HepG2 (cell line): Measurements from ENCODE around the gene MREG.

Experiments used
- CHD4 ChIP-seq: fragments of 200-600 bp; sonication (generic); IDR thresholded peaks from 2 replicates; pipeline ENCODE4 v1.7.0; 2017; ENCODE audit warnings: mild to moderate bottlenecking, low read length, borderline replicate concordance
- EP300 ChIP-seq, 3 experiments: sonication (generic) in 1 of 3; formaldehyde crosslinking in 1 of 3; IDR thresholded peaks; 2 replicates each; pipeline versions ENCODE4 v1.5.1 to v1.6.1; 2011 to 2020; ENCODE audit warnings: low read depth in 2 of 3, low read length in 2 of 3, borderline replicate concordance in 1 of 3, improper control_type of control experiment in 1 of 3, mild to moderate bottlenecking in 1 of 3, missing genetic modification reagents in 1 of 3, moderate library complexity in 1 of 3
- FOSL1 ChIP-seq: sonication (generic); formaldehyde crosslinking; IDR thresholded peaks from 2 replicates; pipeline ENCODE4 v1.9.0; 2021; ENCODE audit warnings: missing genetic modification reagents, borderline replicate concordance
- MTA1 ChIP-seq: sonication (generic); formaldehyde crosslinking; IDR thresholded peaks from 2 replicates; pipeline ENCODE4 v1.4.0; 2020; ENCODE audit warnings: missing genetic modification reagents, mild to moderate bottlenecking, borderline replicate concordance
- TOPORS ChIP-seq: sonication (generic); formaldehyde crosslinking; IDR thresholded peaks from 2 replicates; pipeline ENCODE4 v1.8.0; 2023; ENCODE audit warnings: mild to moderate bottlenecking, missing genetic modification reagents
- ZNF10 ChIP-seq: sonication (generic); formaldehyde crosslinking; IDR thresholded peaks from 2 replicates; pipeline ENCODE4 v1.4.0; 2020; ENCODE audit warnings: mild to moderate bottlenecking, low read depth, missing genetic modification reagents, borderline replicate concordance
- ZNF605 ChIP-seq: sonication (generic); formaldehyde crosslinking; IDR thresholded peaks from 2 replicates; pipeline ENCODE4 v1.8.0; 2022; ENCODE audit warnings: mild to moderate bottlenecking, missing genetic modification reagents
- ZNF777 ChIP-seq: sonication (generic); formaldehyde crosslinking; IDR thresholded peaks from 2 replicates; pipeline ENCODE4 v1.4.0; 2020; ENCODE audit warnings: missing genetic modification reagents
- TF ChIP-seq, protein P1 (sequence below): sonication (generic); formaldehyde crosslinking; IDR thresholded peaks from 2 replicates; pipeline ENCODE4 v1.8.1; 2022; ENCODE audit warnings: mild to moderate bottlenecking, missing genetic modification reagents
- TF ChIP-seq, protein P2 (sequence below): IDR thresholded peaks from 2 replicates; pipeline ENCODE4 v1.6.1; 2016

- TF ChIP-seq TOPORS (CRISPR knock-in tag) (no peak), FOSL1 (CRISPR knock-in tag) (no peak), ZNF10 (no peak), CHD4 (no peak), ZNF605 (CRISPR knock-in tag) (no peak), ZNF777 (CRISPR knock-in tag) (no peak), MTA1 (CRISPR knock-in tag) (no peak), EP300 (IDR thresholded peaks at IDR 0.05; ENCODE audit: low read depth in 2 of 2, low read length in 2 of 2) (no peak), EP300 (CRISPR knock-in tag; IDR thresholded peaks at IDR 0.05; ENCODE audit: borderline replicate concordance) (no peak)
- TF ChIP-seq, protein P1, sequence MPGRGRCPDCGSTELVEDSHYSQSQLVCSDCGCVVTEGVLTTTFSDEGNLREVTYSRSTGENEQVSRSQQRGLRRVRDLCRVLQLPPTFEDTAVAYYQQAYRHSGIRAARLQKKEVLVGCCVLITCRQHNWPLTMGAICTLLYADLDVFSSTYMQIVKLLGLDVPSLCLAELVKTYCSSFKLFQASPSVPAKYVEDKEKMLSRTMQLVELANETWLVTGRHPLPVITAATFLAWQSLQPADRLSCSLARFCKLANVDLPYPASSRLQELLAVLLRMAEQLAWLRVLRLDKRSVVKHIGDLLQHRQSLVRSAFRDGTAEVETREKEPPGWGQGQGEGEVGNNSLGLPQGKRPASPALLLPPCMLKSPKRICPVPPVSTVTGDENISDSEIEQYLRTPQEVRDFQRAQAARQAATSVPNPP = no peak
- TF ChIP-seq, protein P2, sequence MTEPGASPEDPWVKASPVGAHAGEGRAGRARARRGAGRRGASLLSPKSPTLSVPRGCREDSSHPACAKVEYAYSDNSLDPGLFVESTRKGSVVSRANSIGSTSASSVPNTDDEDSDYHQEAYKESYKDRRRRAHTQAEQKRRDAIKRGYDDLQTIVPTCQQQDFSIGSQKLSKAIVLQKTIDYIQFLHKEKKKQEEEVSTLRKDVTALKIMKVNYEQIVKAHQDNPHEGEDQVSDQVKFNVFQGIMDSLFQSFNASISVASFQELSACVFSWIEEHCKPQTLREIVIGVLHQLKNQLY (CRISPR knock-in tag) = no peak
These were observed 101.0 kb downstream of the MREG start for GRCh38 chr2:215912299-215912842.
